NCI-H1694 (cell line): ENCODE measurements around the gene KRT2.
A peak's percentile ranks its signal among the peaks of the same experiment; 100 is the strongest.

ENCODE experiments used
- DNase-seq: peaks from one replicate; lab custom pipeline; 2025; lab: John Stamatoyannopoulos, UW

The KRT2 gene

GRCh38 chr12:52663420-52663819 lies 11.4 kb upstream of the KRT2 start:
- no peak for DNase-seq

- DNase-seq: no peak
These were observed 10.9 kb upstream of the KRT2 start for GRCh38 chr12:52662918-52663229.

GRCh38 chr12:52662093-52662917 lies 10.3 kb upstream of the KRT2 start:
- no peak for DNase-seq

DNA sequence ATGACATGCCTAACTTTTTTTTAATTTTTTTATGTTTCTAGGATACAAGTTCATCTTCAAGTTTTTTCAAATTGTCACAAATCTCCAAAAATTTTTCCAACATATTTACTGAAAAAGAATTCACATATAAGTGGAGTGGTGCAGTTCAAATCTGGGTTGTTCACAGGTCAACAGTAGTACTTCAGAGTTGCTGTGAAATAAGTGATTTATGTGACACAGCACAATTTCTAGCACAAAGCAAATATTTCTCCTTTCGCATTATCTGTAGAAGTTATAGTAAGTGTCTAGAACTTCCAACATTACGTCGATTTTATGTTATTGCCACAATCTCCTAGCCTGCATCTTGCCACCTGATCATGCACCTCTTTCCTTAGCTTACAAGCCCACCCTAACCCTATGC lies 9.7 kb upstream of the KRT2 start:
- no peak for DNase-seq

GRCh38 chr12:52660934-52661499 lies 9.0 kb upstream of the KRT2 start:
- no peak for DNase-seq

GRCh38 chr12:52659951-52660350 lies 7.9 kb upstream of the KRT2 start:
- DNase-seq: no peak

DNA sequence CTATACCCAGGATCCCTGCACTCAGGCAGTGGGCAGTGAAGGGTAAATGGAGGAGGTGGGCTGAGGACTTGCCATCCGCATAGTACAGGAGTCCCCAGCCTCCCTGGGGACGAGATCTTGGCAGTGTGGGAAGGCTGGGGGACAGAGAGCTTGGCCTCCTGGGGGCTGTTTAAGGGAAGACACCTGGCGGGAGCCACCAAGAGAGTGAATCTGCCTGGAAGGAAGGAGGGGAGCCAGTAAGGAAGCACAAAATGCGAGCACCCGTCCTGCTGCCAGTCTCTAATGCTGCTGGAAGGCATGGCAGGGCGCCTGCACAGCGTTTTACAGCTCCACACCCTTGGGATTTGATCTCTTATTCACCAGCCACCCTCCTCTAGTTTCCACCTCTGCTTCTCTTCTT lies 7.4 kb upstream of the KRT2 start:
- DNase-seq: no peak

- no peak for DNase-seq
These were observed 6.2 kb upstream of the KRT2 start for GRCh38 chr12:52658196-52658595.

DNA sequence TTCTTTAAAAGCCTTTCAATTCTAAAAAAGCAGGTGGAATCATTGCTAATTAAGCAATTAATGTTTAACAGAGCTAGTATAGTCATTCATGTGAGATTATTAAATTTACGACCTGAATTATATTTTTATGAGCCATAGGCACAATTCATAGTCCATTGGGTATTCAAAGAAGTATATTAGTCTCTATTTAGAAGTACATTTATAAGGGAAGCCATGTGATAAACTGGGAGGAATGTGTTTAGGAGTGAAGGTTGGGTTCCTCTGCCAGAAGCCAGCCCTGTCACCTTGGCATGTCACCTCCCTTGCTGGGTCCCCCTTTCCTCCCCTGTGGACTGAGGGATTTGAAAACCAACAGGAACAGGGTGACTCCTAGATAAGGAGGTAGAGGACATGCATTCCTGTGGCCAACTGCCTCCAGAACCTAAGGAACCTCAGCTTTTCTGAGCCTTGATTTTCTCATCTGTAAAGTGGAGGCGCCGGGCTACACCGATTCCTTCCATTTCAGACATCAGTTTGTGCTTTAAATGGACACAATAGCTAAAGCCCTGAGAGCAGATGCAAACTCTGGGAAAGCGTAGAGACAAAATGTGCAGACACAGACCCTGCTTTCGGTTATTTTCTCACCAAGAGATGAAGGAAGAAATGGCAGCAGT lies 5.4 kb upstream of the KRT2 start:
- DNase-seq: no peak

DNA sequence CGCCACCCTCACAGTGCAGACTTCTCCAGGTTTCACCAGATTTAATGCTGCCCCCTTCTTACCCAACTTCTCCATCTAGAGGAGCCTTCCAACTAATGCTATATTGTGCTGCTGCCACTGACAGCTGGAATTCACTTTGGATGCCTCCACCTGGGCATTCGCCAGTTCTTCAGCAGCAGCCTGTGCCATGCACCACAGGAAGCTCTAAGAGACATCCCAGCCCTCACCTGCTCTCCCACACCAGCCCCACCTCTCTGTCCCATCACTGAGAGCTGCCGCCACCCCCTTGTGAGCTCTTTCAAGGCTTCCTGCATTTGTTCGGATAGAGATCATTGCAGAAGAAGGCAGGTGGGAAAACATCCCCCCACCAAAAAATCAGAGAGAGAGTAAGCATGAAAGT lies 4.6 kb upstream of the KRT2 start:
- no peak for DNase-seq

DNA sequence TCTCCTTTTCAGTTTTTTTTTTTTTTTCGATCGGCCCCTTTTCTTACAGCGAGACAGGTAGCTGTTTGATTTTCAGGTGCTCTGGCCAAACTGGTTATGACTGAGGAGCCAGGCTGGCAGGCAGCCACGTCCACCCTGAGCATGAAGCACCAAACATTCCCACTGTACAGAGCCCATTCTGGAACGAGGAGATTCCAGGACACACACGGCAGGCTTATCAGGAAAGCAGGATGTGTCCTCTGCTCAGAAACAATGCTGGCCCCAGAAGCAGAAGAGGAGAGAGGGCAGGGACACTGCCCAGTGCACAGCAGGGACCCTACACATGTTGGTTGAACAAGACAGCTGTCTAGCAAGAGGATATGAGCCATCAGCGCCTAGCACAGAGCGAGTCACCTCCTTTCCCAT lies 3.7 kb upstream of the KRT2 start:
- DNase-seq: no peak

GRCh38 chr12:52655251-52655650 lies 3.2 kb upstream of the KRT2 start:
- no peak for DNase-seq

- peak; percentile 36 for DNase-seq
These were observed 1.4 kb downstream of the KRT2 start for GRCh38 chr12:52650520-52651081.

GRCh38 chr12:52649066-52649465 lies 2.9 kb downstream of the KRT2 start:
- DNase-seq: no peak

GRCh38 chr12:52648012-52648550 lies 3.9 kb downstream of the KRT2 start:
- DNase-seq: no peak

DNA sequence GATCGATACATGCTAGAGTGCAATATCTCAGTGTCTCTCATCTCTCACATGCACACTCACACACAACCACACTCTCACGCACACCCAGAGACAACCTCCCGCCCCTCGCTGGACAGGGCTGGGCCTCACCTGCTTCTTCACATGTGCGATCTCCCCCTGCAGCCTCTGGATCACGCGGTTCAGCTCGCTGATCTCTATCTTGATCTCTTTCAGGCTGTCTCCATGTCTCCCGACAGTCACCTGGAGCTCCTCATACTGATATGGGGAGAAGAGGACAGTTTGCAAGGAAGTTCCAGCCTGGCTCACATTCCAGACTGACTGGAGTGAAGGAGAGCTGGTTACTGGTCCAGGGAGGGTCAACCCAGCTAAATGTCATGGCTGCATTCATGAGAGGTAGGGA lies 4.4 kb downstream of the KRT2 start:
- DNase-seq: no peak

DNA sequence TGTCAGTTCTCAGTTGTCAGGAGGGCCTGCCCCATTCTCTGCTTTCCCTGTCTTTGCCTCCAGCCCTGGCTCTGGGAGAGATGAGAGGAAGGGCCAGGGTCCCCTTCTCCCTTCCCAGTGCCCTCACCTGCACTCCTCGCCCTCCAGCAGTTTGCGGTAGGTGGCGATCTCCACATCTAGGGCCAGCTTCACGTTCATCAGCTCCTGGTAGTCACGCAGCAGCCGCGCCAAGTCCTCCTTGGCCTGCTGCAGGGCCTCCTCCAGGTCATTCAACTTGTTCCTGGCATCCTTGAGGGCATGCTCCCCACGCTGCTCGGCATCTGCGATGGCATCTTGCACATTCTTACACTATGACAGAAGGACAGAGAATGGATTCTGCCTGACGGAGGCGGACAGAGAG lies 5.4 kb downstream of the KRT2 start:
- no peak for DNase-seq

DNA sequence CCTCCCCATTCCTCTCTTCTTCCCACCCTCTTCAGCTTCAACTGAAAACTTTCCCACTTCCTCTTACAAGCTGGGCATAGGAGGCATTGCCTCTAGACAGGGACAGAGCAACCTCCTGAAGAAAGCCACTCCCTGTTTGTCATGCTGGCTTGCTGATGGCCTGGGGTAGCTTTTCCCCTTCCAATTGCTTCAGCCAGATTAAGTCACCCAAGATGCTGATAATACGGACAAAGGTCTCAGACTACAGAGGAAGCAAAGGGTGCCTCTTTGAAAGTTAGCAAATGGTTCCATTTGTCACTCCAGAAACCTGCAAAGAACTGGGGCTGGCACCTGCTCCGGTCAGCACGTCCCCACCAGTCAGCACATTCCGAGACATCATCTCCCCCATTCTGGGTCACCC lies 6.0 kb downstream of the KRT2 start:
- no peak for DNase-seq

- DNase-seq: no peak
These were observed 6.8 kb downstream of the KRT2 start for GRCh38 chr12:52645120-52645761.

DNA sequence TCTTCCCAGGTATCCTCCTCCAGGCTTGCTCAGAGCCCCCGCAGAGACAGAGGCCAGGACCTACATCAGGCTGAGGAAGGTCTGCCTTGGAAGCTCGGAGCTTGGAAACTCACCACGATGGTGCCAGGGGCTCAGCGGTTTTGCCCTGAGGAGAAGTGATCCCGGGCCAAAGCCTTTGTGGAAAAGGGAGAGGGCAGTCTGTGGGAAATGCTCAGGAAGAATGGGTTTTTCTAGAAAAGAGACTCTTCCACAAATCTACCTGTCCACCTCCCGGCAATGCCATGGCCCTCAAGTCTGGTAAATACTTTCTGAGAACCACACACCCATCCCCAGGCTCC lies 8.0 kb downstream of the KRT2 start:
- DNase-seq: no peak

DNA sequence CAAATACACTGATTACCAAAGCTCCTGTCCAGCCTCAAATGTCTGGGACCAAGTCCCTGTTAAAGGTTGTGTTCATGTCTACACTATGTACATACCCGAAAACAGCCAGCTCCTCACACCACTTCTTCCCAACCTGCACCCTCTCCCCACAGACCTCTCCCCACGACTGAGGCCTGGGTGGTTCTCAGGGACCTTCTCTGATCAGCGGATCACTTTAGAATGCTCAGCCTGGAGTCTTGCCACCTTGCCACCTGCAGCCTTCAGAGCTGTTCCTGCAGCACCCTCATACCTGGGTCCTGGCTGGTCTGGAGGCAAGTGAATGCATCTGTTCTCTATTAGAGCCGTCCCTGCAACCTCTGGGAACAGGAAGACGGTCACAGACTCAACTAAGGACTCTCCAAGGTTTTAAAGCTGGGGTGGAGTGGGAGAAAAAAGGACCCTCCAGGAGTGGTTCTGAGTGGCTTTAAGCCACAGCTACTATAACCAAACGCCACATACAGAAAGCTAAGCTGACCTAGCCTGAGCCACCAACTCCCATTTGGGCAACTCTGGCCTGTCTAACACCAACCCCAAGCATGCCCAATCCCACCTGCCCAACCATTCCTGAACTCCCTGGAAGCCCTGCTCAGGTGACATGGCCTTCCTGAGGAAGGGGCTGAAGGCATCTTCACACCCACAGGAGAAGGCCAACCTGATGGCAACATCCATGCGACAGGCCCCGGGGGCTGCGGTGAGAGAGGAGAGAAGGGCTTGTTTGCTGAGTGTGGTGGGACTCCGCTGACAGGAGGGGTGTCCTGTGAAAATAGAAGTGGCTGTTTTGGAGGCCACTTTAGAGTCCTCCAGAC lies 8.6 kb downstream of the KRT2 start:
- no peak for DNase-seq

DNA sequence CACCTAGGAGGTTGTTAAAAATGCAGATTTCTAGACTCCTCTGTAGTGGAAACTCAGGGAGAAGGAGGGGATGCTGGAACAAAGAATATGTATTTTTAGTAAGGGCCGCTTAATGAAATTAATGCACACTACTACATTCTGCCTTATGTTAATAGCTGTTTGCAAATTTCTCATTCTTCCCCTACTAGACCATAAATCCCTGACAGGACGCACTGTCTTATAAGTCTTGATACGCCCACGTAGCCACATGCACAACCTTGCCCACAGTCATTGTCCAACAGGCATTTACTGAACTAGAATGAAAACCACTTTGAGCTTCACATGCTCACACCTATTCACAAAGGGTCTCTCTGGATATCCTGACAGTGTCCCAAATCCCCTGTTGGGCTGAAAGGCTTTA lies 10.5 kb downstream of the KRT2 start:
- DNase-seq: no peak
